CD4-positive, alpha-beta T cell (primary cell): Measurements from ENCODE around the gene SERPINF2. TPM values are rescaled to one million over a fixed set of nuclear protein-coding genes. Genes with fewer than 3 reads are reported as not detected.

Source experiments
- ATAC-seq: fragments of 200-7000 bp; cut with Tn5 transposase; one replicate; pipeline ENCODE4 v1.10.0; 2022; ENCODE audit warnings: mild to moderate bottlenecking; ENCODE audit not compliant: poor library complexity
- CTCF ChIA-PET: fragments of 350-600 bp; sonication (Branson Sonifier 250); formaldehyde crosslinking; loops from one replicate; lab custom pipeline; 2021; ENCODE audit warnings: antibody characterized with exemption, inconsistent platforms; lab: Charles Lee
- POLR2A ChIA-PET: fragments of 350-600 bp; sonication (Branson Sonifier 250); formaldehyde crosslinking; loops from one replicate; lab custom pipeline; 2021; ENCODE audit warnings: antibody characterized with exemption, inconsistent platforms; lab: Charles Lee
- DNase-seq, 14 experiments: peaks; one replicate each; pipeline ENCODE4 v3.0.0-alpha.2; 2013 to 2020; ENCODE audit warnings: mixed read lengths in 2 of 14
- H3K27ac ChIP-seq, 2 donors: one replicate each; pipeline versions ENCODE4 v1.5.1 to v1.7.0; 2013; ENCODE audit warnings: low read length in 2 of 2, low read depth in 1 of 2, mild to moderate bottlenecking in 1 of 2
- H3K27me3 ChIP-seq, 2 experiments: 1 replicate in 1 of 2; 2 replicates in 1 of 2; pipeline versions ENCODE4 v1.6.1 to v1.7.0; 2013; ENCODE audit warnings: low read length in 2 of 2, control low read depth in 1 of 2, mild to moderate bottlenecking in 1 of 2, moderate library complexity in 1 of 2; ENCODE audit not compliant: insufficient read depth in 2 of 2, control insufficient read depth in 1 of 2
- H3K36me3 ChIP-seq: one replicate; pipeline ENCODE4 v1.6.1; 2013; ENCODE audit warnings: low read length, control low read depth; ENCODE audit not compliant: insufficient read depth
- H3K4me1 ChIP-seq: one replicate; pipeline ENCODE4 v1.6.1; 2013; ENCODE audit warnings: low read length, control low read depth; ENCODE audit not compliant: insufficient read depth
- H3K4me3 ChIP-seq: one replicate; pipeline ENCODE4 v1.5.1; 2013; ENCODE audit warnings: mild to moderate bottlenecking, low read length, moderate library complexity
- H3K9me3 ChIP-seq, 2 experiments: 1 replicate in 1 of 2; 2 replicates in 1 of 2; pipeline versions ENCODE4 v1.6.1 to v1.7.0; 2013; ENCODE audit warnings: low read length in 2 of 2, mild to moderate bottlenecking in 2 of 2, control low read depth in 1 of 2, moderate library complexity in 1 of 2; ENCODE audit not compliant: control insufficient read depth in 1 of 2, insufficient read depth in 1 of 2
- H3K27ac Mint-ChIP-seq: one replicate; pipeline ENCODE4 v1.8.0; 2020; ENCODE audit warnings: mixed read lengths
- H3K27me3 Mint-ChIP-seq: one replicate; pipeline ENCODE4 v1.8.0; 2021; ENCODE audit warnings: mixed read lengths
- H3K36me3 Mint-ChIP-seq: one replicate; pipeline ENCODE4 v1.8.0; 2021; ENCODE audit warnings: low read depth, mixed read lengths
- H3K4me1 Mint-ChIP-seq: one replicate; pipeline ENCODE4 v1.8.0; 2021; ENCODE audit warnings: low read depth, mixed read lengths
- H3K4me3 Mint-ChIP-seq: one replicate; pipeline ENCODE4 v1.8.0; 2020; ENCODE audit warnings: mild to moderate bottlenecking, mixed read lengths
- H3K9me3 Mint-ChIP-seq: one replicate; pipeline ENCODE4 v1.8.0; 2020; ENCODE audit warnings: mixed read lengths
- intact Hi-C, 2 experiments: fragments of 100-400 bp; cut with DNase I in 1 of 2; cut with micrococcal nuclease in 1 of 2; formaldehyde crosslinking; loops; one replicate each; pipeline versions ENCODE4 v1.15.1 to v1.9.0; 2023 to 2025; cut with DNase I, micrococcal nuclease
- polyA plus RNA-seq, 2 donors: library from polyadenylated mRNA; unstranded; fragments of 120-200 nt; gene quantifications; one replicate each; pipeline ENCODE4 v1.2.1, GENCODE V29; 2013
- total RNA-seq, 174 experiments: library from RNA in 2 of 174; stranded (reverse) in 2 of 174; gene quantifications; one replicate each; pipeline ENCODE4 v1.2.3 and lab custom pipeline; 2021 to 2026
- TF ChIP-seq, protein P1 (sequence below): fragments of 200-600 bp; IDR thresholded peaks from one replicate; pipeline ENCODE4 v1.8.0; 2022; ENCODE audit warnings: antibody characterized with exemption, mild to moderate bottlenecking

The SERPINF2 gene
- total RNA-seq, result under 1 TPM; 0.49 to 0.59 TPM
- polyA plus RNA-seq (2013, experiment 1 of 2), result 0.77 TPM
- polyA plus RNA-seq (2013, experiment 2 of 2), result 0.54 TPM
- 0 to 3.3 (median 0.52) reads per million in 172 experiments for total RNA-seq (lab: John Stamatoyannopoulos, UW)

DNA sequence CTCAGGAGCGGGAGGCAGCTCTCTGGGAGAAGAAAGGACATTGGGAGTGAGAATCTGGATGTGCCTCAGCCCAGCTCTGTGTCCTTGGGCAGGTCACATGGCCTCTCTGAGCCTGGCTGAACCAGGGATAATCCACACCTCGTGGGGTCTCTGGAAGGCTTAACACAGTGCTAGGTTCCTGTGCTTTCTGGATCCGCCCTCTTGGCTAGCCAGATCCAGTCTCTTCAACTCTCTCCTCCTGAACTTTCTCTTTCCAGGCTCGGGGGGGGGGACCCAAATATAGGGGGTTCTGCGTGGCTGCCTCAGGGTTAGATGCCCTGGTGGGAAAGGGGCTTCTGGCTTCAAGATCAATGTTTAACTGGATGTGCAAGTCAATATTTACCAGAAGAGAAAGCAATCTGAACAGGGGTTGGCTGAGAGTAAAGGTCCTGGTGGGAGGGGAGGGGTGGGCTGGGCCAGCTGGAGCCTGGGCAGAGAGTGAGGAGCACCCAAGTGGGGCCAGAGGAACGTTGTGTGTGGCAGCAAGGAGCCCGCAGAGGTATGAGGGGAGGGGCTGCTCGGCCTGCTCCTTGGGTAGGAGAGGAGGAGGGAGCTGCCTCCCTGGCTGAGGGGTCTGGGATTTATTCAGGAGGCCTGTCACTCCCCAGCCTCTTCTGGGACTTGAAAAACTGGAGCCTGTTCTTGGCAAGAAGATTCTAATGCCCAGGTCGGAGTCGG is at the start of gene SERPINF2:
Gene SERPINF2 (plus strand): TSS at position 501 of the 717 bp plus-strand sequence. CDS start 2,125 bp downstream, outside the sequence.
- H3K4me1 Mint-ChIP-seq, result no peaks in the 10 kb centered on the region
- POLR2A ChIA-PET, result no interaction called here
- H3K4me1 ChIP-seq, result peaks cover 3% of the 10 kb centered on the region
- no peaks in the 10 kb centered on the region for H3K27me3 ChIP-seq
- no peaks in the 10 kb centered on the region for H3K9me3 ChIP-seq
- TF ChIP-seq, protein P1, sequence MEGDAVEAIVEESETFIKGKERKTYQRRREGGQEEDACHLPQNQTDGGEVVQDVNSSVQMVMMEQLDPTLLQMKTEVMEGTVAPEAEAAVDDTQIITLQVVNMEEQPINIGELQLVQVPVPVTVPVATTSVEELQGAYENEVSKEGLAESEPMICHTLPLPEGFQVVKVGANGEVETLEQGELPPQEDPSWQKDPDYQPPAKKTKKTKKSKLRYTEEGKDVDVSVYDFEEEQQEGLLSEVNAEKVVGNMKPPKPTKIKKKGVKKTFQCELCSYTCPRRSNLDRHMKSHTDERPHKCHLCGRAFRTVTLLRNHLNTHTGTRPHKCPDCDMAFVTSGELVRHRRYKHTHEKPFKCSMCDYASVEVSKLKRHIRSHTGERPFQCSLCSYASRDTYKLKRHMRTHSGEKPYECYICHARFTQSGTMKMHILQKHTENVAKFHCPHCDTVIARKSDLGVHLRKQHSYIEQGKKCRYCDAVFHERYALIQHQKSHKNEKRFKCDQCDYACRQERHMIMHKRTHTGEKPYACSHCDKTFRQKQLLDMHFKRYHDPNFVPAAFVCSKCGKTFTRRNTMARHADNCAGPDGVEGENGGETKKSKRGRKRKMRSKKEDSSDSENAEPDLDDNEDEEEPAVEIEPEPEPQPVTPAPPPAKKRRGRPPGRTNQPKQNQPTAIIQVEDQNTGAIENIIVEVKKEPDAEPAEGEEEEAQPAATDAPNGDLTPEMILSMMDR, result no peak
- peaks cover 4% of the 10 kb centered on the region for H3K36me3 ChIP-seq
- CTCF ChIA-PET, result interaction anchor here (1.3 kb wide), 1 partner anchor 16 kb away, joined by 3 read pairs; no protein-coding TSS in a partner anchor
- H3K27ac Mint-ChIP-seq, result no peak within 1 kb of the TSS
- no peak within 1 kb of the TSS for H3K27ac ChIP-seq
- no peak within 1 kb of the TSS for H3K4me3 Mint-ChIP-seq
- H3K36me3 Mint-ChIP-seq, result peaks cover 2% of the 10 kb centered on the region
- no peak within 1 kb of the TSS for H3K4me3 ChIP-seq
- no peak for DNase-seq
- ATAC-seq, result no peak
- no peaks in the 10 kb centered on the region for H3K27me3 Mint-ChIP-seq
- intact Hi-C loops, result no loop called here
- no peaks in the 10 kb centered on the region for H3K9me3 Mint-ChIP-seq

- peaks cover 0 to 4% of the 10 kb centered on the region in 2 experiments for H3K9me3 ChIP-seq
- no peak overlapping the region for H3K27ac ChIP-seq
- no peaks in the 10 kb centered on the region for H3K27me3 ChIP-seq
- ChIA-PET POLR2A (no interaction called here), CTCF (no interaction called here)
- H3K36me3 Mint-ChIP-seq, result no peaks in the 10 kb centered on the region
- no peaks in the 10 kb centered on the region for H3K4me1 Mint-ChIP-seq
- H3K4me3 ChIP-seq, result no peak overlapping the region
- DNase-seq (no peak), ATAC-seq (no peak)
- no peaks in the 10 kb centered on the region for H3K9me3 Mint-ChIP-seq
- no peak overlapping the region for H3K4me3 Mint-ChIP-seq
- TF ChIP-seq, protein P1, result no peak
- no peaks in the 10 kb centered on the region for H3K4me1 ChIP-seq
- no peaks in the 10 kb centered on the region for H3K36me3 ChIP-seq
- H3K27me3 Mint-ChIP-seq, result no peaks in the 10 kb centered on the region
- no peak overlapping the region for H3K27ac Mint-ChIP-seq
- intact Hi-C loops, result no loop called here
Observed at GRCh38 chr17:1693339-1693738, 49.3 kb upstream of the SERPINF2 start.

- POLR2A ChIA-PET, result no interaction called here
- Histone ChIP-seq H3K27me3 (no peaks in the 10 kb centered on the region), H3K36me3 (no peaks in the 10 kb centered on the region), H3K27ac (no peak overlapping the region), H3K9me3 (peaks cover 0 to 4% of the 10 kb centered on the region in 2 experiments), H3K4me3 (no peak overlapping the region), H3K4me1 (no peaks in the 10 kb centered on the region)
- Mint-ChIP-seq H3K27ac (no peak overlapping the region), H3K4me3 (no peak overlapping the region), H3K4me1 (no peaks in the 10 kb centered on the region), H3K36me3 (no peaks in the 10 kb centered on the region), H3K27me3 (no peaks in the 10 kb centered on the region), H3K9me3 (no peaks in the 10 kb centered on the region)
- intact Hi-C loops, result no loop called here
- CTCF ChIA-PET, result no interaction called here
- ATAC-seq, result no peak
- no peak for DNase-seq
- TF ChIP-seq, protein P1, result no peak
Observed at GRCh38 chr17:1695365-1695764, 47.3 kb upstream of the SERPINF2 start.
